Stimulated activated CD4-positive, alpha-beta T cell treated with anti-CD3 and anti-CD28 coated beads, Interleukin-12 subunit alpha, Interleukin-12 subunit beta, amount 100 ng/mL, for 24 hours (primary cell): ENCODE measurements around the gene SLC51B.
"Not testable (repeated sequence)": the region's sequence is repeated elsewhere in the genome, so short reads cannot be mapped to it uniquely, and the experiment has no call there.

Source experiments
- DNase-seq, 2 experiments: peaks; one replicate each; pipeline ENCODE4 v3.0.0-alpha.2; 2020; ENCODE audit warnings: low read depth in 2 of 2

SLC51B gene

DNA sequence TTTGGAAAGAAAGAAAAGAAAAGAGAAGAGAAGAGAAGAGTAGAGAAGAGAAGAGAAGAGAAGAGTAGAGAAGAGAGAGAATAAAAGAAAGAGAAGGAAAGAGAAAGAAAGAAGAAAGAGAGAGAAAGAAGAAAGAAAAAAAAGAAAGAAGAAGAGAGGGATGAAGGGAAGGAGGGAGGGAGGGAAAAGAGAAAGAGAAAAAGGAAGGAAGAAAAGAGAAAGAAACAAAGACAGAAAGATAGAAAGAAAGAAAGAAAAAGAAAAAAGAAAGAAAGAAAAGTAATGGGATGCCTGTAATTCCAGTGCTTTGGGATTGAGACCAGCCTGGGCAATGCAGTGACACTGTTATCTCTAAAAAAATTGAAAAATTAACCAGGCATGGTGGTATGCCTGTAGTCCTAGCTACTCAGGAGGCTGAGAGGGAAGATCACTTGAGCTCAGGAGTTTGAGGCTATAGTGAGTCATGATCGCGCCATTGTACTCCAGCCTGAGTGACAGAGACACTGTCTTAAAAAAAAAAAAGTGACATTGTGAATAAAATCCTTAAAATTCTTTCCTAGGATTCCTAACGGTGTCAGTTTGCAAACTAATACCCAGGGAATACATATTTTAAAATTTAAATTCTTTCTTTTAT is 20.9 kb downstream of the SLC51B start:
- DNase-seq, result no peak

DNA sequence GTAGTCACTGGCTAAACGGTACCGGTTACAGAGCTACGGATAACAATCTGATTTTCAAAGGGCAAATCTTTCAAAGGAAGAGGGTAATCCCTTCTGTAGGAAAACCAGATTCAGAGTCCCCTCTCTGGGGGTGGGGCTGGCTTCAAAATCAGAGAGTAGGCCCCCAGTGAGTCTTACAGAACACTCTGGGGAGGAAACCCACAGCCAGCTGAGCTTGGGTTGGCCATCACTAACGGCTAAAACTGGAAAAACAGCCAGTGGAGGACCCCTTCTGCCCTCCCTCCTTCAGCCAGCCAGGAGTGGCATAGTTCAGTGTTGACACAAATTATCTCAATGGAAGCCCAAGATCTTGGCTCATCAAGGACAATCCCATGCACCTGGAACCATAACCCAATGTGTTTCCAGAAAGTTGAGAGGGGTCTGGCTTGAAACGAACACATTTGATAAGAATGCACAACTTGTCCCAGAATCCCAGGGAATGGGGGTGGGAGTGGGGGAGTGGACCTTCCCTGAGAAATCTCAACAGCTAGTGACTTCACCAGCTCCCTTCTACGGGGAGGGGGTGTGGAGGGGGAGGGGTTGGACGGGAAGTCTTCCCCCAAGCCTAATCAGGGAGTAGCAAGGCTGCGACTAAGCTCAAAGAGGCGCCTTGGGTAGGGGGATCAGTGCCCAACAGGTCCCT is 21.6 kb downstream of the SLC51B start:
- no peak for DNase-seq

DNA sequence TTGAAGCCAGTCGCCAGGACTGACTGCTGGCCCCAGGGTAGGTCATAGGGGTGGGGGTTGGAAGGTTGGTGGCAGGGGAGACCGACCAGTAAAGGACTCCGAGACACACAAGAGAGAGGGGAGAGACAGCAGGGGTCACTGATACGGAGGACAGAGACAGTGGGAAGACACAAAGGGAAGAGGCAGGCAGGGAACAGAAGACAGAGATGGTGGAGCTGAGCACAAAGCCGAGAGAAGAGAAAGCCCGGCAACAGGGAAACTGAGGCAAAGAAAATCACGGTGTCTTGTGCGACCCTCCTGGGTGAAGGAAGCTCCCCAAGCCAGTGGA is 22.1 kb downstream of the SLC51B start:
- DNase-seq, result no peak

DNA sequence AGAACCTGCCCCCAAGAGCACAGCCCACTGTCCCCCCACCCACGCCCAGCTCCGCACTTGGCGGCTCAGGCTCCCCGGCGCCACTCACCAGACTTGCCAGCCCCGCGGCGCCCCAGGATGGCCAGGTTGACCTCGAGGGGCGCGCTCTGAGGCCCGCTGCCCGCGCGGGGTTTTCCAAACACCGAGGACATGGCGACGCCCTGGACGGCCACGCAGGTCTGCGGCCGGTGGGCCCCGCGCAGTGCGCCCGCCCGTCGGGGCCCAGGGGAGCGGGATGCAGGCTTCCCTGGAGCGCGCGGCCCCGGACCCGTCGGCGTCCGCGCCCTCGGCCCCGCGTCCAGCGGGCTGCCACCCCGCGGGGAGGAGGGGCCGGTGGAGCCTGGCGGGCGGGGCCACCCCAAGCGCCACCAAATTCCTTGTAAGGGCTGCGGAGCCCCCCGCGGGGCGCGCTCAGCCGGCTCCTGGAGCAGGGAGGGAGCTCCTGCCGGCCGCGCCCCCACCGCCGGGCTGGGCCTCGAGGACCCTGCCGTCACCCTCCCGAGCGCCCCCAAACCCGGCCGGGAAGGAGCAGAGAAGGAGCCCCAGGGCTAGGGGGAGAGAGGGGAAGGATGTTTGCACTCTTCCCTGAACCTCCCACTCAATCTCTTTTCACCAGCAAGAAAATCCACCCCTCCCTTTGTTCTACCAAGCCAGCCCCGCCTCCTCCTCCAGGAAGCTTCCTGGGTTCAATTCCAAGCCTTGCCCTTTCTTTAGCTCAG is 22.6 kb downstream of the SLC51B start, which contains the start of gene RASL12:
TSS of gene RASL12 (minus strand) at position 347 of the 758 bp plus-strand sequence. CDS start at position 191, 156 bp downstream.
- no peak for DNase-seq

DNA sequence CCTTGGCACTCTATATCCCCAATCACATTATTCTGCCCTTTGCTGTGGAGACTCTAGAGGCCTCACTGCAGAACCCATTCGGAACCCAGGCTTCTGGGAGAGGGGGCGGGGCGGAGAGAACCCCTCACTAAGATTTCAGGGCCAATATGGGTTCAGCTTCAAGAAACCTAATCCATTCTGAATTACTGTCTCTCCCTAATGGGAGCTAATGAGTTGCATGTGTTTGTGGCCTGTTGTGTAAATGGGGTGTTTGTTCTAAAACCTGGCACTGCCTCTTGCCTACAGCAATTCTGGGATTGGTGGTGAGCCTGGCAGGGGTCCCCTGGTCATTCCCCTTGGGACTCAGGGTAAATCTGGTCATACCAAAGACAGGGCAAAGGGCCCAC is 23.2 kb downstream of the SLC51B start:
- DNase-seq, result no peak

DNA sequence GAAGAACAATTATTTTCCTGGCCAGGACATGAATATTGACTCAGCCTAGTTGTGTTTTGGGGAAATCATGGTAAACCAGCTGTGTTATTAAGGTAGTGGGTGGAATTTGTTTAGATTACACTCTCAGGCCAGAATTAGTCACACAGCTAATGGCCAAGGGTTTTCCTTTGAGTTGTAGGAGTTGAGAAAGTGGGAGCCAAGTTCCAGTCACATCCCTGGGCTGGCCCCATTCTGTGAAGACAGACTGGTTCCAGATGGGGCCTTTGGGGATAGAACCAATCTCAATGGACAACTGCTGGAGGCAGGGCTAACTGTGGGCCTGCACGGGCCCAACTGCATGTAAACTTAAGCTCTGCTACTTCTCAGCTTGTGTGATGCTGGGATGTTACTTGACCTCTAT is 24.0 kb downstream of the SLC51B start:
- DNase-seq, result no peak

DNA sequence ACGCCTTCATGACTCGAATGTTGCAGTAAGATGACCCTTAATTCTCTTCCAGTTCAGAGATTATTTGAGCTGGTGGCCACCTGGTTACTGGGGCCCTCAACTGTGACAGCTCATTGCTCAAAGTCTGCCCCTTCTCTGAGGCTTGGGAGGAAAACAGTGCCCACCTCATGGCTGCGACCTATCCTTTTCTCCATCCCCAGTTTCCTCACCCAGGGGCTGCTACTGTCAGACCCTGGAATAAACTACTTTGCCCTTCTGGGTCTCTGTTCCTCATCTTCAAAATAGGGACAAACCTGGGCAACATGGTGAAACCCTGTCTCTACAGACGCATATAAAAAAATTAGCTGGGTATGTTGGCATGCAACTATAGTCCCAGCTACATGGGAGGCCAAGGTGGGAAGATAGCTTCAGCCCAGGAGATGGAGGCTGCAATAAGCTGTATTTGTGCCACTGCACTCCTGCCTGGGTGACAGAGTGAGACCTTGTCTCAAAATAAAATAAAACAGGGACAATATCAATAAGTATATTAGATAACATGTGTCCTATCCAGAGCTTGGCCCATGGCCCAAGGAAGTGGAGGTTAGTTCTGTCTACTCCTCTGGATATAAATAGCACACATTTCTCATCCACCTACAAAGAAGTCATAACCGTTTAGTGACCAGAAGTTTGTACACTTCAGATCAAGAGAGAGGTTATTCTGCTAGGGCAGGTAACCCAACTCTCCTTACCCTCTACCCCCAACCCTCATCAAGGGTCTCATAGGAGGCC is 24.8 kb downstream of the SLC51B start:
- no peak for DNase-seq

DNA sequence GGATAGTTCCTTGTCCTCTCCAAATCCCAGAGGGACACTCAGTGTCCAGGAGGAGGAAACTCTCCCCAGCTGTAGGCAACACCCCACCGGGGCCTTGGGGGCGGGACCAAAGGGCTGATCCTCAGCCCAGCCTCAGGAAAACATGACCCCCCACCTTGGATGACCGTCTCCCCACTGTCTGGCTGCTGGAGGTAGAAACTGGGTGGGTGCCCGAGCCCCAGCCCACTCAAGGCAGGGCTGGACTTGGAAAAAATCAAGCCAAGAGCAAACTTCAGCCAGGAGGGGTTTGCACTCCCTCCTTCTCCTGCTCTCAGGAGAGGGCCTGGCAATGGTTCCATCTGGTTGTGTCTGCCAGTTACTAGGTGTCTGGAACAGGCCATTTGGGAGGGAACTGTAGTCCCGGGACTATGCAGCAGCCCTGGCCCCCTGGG is 26.2 kb downstream of the SLC51B start:
- DNase-seq, result no peak

DNA sequence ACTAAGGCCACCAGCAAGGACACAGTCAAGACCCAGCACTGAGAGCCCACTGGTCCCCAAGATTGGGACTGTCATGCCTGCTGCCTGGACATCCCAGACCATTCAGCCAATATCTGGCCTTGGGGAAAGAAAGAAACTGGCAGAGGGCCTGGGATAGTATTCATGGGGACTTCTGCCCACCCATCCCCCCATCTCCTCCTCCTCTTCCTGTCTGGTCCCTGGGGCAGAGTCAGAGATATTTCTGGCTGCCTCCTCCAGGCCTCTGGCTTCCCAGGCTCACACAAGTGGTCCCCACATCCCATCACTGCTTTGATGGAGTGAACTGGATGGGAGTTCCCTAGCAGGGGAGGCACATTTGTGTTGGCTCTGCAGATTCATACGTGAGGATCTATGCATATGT is 26.8 kb downstream of the SLC51B start:
- no peak for DNase-seq

DNA sequence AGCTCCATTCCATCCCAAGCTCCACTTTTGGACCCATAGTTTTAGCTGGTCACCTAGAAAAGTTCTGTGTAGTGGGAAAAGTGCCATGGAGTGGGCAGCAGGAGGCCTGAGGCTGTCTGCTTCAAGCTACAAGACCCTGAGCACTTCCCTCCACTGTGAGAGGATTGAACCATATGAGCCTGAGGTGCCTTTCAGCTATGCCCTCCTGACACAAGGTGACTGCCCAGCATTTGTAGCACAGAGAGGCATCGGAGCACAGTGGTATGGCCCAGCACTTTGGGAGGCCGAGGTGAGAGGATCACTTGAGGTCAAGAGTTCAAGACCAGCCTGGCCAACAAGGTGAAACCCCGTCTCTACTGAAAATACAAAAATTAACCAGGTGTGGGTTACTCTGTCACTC is 27.4 kb downstream of the SLC51B start:
- no peak for DNase-seq

DNA sequence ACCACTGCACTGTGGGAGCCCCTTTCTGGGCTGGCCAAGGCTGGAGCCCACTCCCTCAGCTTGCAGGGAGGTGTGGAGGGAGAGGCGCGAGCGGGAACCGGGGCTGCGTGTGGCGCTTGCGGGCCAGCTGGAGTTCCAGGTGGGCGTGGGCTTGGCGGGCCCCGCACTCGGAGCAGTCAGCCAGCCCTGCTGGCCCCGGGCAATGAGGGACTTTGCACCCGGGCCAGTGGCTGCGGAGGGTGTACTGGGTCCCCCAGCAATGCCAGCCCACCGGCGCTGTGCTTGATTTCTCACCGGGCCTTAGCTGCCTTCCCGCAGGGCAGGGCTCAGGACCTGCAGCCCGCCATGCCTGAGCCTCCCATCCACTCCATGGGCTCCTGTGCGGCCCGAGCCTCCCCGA is 29.8 kb downstream of the SLC51B start:
- not testable (repeated sequence) for DNase-seq

DNA sequence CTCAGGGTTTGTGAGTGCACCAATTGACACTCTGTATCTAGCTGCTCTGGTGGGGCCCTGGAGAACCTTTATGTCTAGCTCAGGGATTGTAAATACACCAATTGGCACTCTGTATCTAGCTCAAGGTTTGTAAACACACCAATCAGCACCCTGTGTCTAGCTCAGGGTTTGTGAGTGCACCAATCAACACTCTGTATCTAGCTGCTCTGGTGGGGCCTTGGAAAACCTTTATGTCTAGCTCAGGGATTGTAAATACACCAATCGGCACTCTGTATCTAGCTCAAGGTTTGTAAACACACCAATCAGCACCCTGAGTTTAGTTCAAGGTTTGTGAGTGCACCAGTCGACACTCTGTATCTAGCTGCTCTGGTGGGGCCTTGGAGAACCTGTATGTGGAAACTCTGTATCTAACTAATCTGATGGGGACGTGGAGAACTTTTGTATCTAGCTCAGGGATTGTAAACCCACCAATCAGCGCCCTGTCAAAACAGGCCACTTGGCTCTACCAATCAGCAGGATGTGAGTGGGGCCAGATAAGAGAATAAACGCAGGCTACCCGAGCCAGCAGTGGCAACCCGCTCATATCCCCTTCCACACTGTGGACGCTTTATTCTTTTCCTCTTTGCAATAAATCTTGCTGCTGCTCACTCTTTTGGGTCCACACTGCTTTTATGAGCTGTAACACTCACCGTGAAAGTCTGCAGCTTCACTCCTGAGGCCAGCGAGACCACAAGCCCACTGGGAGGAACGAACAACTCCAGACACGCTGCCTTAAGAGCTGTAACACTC is 30.6 kb downstream of the SLC51B start:
- not testable (repeated sequence) for DNase-seq

DNA sequence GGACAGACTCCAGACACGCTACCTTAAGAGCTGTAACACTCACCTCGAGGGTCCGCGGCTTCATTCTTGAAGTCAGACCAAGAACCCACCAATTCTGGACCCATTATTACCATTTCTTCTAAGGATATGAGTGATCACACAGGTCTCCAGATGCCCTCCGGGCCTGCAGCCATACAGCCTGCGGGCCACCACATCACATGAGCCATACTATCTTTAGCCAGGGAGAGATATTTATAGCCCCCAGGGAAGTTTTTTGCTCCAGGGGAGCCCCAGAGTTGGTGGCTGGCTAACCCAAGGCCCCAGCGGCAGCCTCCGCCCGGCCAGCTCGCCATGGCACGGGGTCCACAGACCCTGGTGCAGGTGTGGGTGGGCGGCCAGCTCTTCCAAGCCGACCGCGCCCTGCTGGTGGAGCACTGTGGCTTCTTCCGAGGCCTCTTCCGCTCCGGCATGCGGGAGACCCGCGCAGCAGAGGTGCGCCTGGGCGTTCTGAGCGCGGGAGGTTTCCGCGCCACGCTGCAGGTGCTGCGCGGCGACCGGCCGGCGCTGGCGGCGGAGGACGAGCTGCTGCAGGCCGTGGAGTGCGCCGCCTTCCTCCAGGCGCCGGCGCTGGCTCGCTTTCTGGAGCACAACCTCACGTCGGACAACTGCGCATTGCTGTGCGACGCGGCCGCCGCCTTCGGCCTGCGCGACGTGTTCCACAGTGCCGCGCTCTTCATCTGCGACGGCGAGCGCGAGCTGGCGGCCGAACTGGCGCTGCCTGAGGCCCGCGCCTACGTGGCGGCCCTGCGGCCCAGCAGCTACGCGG is 31.5 kb downstream of the SLC51B start, which contains the start of gene KBTBD13:
TSS of gene KBTBD13 (plus strand) at position 261 of the 805 bp plus-strand sequence. CDS start at position 331, 70 bp downstream.
- no peak for DNase-seq

DNA sequence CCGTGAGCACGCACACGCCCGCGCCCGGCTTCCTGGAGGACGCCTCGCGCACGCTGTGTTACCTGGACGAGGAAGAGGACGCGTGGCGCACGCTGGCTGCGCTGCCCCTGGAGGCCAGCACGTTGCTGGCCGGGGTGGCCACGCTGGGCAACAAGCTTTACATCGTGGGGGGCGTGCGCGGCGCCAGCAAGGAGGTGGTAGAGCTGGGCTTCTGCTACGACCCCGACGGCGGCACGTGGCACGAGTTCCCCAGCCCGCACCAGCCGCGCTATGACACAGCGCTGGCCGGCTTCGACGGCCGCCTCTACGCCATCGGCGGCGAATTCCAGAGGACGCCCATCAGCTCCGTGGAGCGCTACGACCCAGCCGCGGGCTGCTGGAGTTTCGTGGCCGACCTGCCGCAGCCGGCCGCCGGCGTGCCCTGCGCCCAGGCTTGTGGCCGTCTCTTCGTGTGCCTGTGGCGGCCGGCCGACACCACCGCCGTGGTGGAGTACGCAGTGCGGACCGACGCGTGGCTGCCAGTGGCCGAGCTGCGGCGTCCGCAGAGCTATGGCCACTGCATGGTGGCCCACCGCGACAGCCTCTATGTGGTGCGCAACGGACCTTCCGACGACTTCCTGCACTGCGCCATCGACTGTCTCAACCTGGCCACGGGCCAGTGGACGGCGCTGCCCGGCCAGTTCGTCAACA is 32.2 kb downstream of the SLC51B start:
- DNase-seq, result no peak

DNA sequence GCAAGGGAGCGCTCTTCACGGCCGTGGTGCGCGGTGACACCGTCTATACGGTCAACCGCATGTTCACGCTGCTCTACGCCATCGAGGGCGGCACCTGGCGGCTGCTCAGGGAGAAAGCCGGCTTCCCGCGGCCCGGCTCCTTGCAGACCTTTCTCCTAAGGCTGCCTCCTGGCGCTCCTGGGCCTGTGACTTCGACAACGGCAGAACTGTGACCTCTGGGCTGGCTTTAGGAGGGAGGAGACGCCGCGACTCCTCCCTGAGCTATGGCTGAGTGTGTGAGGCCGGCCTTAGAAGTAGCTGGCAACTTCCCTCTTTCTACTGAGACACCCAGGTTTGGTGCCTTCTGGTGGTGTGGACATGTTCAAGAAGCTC is 32.8 kb downstream of the SLC51B start:
- DNase-seq, result peak; percentile 23 to 44

DNA sequence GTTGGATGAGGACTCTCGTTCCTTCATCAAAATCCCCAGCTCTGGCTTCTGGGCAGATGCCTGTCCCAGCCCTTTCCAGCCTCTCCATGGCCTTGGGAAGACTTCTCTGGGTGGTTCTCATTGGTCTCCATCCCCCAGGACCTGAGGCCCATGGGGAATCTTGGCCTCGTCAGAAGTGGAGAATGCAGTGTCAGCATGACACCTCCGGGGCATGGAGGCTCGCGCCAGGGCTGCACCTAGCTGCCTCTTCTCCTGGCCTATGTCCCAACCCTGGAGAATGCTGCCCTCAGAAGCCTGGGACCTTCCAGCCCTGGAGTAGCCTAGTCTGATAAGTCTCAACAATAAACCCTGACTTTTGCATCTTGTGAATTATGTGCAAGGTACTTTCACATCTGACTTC is 34.4 kb downstream of the SLC51B start:
- DNase-seq, result no peak

DNA sequence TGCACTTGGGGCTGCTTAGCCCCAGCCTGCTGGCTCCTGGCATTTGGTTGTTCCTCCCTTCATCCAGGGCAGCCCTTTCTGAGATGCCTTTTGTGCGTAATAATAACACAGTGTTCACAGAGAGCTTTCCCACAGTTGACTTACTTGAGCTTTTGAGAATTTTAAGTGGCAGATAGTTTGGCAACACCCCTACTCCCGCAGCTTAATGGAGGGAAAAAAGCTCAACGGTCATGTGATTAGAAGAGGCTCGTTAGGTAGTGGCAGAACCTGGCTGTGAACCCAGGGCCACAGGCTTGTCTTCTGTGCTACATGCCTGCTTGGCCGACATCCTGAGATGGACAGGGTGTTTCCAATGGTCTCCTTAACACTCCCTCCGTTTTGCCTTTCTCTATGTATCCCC is 36.1 kb downstream of the SLC51B start:
- no peak for DNase-seq

DNA sequence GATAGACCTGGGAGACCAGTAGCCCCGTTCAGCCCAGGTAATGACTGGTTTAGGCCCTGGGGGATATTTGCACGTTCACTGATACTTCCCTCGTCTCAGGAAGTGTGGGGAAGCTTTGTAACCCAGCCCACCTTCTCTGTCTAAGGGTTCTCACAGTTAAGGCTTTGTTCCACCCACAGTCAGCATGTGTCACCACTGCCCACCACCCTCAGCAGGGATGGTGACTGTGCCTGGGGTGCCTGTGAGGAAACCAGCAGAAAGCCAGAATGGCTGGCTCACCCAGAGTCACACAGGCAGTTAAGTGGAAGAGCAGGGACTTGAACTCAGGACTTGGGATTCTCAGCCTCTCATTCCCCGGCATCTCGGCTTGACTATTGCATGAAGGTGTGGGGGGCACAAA is 36.6 kb downstream of the SLC51B start:
- DNase-seq, result no peak

DNA sequence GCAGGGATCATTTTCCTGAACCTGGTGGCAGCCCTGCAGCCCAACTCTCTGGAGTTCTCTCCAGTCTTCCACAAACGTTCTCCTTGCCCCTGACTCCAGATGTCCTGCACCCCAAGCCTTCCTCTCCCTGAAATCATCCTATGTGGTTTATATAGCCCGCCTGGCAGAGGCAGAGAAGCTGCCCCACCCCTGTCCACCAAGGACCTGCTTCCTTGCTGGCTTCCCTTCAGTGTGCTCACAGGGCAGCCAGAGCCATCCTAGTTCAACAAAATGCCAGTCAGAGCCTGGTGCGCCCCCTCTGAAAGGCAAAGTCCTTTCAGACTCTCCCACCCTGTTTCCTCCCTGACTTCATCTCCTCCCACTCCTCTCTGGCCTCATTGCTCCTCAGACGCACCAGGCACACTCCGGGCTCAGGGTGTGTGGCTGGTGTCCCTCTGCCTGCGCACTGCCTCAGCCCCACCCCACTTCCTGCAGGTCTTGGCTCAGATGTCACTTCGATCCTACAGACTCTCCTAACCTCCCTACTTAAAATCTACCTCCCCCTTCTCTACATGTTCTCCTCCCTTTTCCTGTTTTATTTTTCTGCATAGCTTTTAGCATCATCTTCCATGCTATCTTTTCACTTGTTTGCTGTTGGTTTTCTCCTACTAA is 37.2 kb downstream of the SLC51B start:
- DNase-seq, result no peak
